Subcutaneous adipose tissue (tissue), 4 donors: ENCODE measurements around the gene TSPAN13. TPM values are rescaled to one million over a fixed set of nuclear protein-coding genes. Genes with fewer than 3 reads are reported as not detected.

Source experiments
- CTCF ChIP-seq: fragments of 450-650 bp; IDR thresholded peaks from one replicate; pipeline ENCODE4 v1.5.1; 2016; ENCODE audit warnings: low read depth, mild to moderate bottlenecking, control low read depth, antibody characterized with exemption, moderate library complexity
- total RNA-seq, 4 donors: library from RNA; depleted of rRNA; stranded (reverse); fragments of >200 nt; gene quantifications; one replicate each; pipeline ENCODE4 v1.1.0, GENCODE V29; 2016

Gene TSPAN13
- total RNA-seq, 4 donors from 2014 or later, result 9.9 to 68.9 (median 39.5) TPM

DNA sequence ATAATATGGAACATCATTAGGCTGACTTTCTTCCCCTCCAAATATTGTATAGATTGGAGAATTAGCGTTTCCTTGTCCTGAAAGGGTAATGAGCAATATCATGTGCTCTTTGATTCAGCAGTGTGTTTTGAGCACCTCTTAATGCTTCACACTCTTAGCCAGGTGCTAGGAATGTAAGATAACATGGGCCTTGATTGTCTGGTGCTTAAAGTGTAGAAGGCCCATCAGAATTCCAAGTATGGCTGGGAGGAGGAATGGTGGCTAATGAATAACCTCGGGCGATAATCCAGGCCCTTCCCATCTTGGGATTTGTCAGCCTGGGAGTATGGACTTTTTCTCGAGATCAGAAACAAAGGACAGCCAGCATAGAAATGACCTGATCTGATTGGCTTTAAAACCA is 8.6 kb downstream of the TSPAN13 start:
- no peak for TF ChIP-seq CTCF

DNA sequence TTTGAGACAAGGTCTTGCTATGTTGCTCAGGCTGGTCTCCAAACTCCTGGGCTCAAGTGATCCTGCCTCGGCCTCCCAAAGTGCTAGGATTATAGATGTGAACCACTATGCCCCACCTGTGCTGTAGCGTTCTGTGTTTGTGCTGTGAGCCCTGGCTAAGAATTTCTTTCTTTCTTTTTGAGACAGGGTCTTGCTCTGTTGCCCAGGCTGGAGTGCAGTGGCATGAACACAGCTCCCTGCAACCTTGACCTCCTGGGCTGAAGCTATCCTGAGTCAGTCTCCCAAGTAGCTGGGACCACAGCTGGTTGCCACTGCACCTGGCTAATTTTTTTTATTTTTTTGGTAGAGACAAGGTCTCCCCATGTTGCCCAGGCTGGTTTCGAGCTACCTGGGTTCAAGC is 11.4 kb downstream of the TSPAN13 start:
- TF ChIP-seq CTCF, result no peak

- TF ChIP-seq CTCF, result no peak
Observed at GRCh38 chr7:16765436-16765859, 11.9 kb downstream of the TSPAN13 start.

GRCh38 chr7:16770657-16771329 is 17.2 kb downstream of the TSPAN13 start:
- TF ChIP-seq CTCF, result no peak

- no peak for TF ChIP-seq CTCF
Observed at GRCh38 chr7:16773326-16773725, 19.8 kb downstream of the TSPAN13 start.

GRCh38 chr7:16773884-16774283 is 20.3 kb downstream of the TSPAN13 start:
- TF ChIP-seq CTCF, result no peak

DNA sequence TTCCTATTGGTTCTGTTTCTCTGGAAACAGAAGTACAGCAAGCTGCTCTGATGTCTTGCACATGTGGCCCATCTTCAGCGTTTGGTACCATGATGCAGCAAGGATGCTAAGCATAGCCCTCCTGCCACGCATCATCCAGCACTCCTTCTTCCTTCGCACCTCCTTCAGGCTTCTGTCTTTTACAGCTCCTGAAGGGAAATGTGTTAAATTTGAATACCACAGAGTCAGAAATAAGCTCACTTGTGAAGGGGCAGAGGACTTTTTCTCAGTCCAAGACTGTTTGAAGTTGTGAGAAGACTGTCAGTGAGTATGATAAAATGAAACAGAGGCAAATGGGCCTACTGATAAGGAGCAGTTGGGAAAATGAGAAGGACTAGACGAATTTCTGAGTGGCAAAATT is 20.7 kb downstream of the TSPAN13 start:
- no peak for TF ChIP-seq CTCF
